GM21528 (cell line): ENCODE results near the gene SURF6.
"Not testable (repeated sequence)": the region's sequence is repeated elsewhere in the genome, so short reads cannot be mapped to it uniquely, and the experiment has no call there.

ENCODE experiments used
- ATAC-seq: cut with Tn5 transposase; IDR thresholded peaks from one replicate; pipeline ENCODE4 v1.9.1; 2021; ENCODE audit warnings: mild to moderate bottlenecking, moderate library complexity; ENCODE audit not compliant: unreplicated experiment, low FRiP score

Gene SURF6

GRCh38 chr9:133348718-133349573 is 13.0 kb upstream of the SURF6 start:
- no peak for ATAC-seq

GRCh38 chr9:133347985-133348717 is 12.2 kb upstream of the SURF6 start, which contains the start of the genes MED22 and RPL7A:
Gene MED22 (minus strand): TSS chr9:133348131. CDS start chr9:133346662, 1,469 bp downstream.
Gene RPL7A (plus strand): TSS chr9:133348218. CDS start chr9:133348244, 26 bp downstream.
- peak; percentile 72 for ATAC-seq

- ATAC-seq, result peak; percentile 31
Observed at GRCh38 chr9:133347515-133347984, 11.6 kb upstream of the SURF6 start.

GRCh38 chr9:133346021-133346785 is 10.2 kb upstream of the SURF6 start:
- ATAC-seq, result no peak

- ATAC-seq, result no peak
Observed at GRCh38 chr9:133345596-133345995, 9.6 kb upstream of the SURF6 start.

GRCh38 chr9:133344979-133345378 is 9.0 kb upstream of the SURF6 start:
- no peak for ATAC-seq

- ATAC-seq, result no peak
Observed at GRCh38 chr9:133344071-133344470, 8.1 kb upstream of the SURF6 start.

- ATAC-seq, result no peak
Observed at GRCh38 chr9:133342570-133342969, 6.6 kb upstream of the SURF6 start.

- ATAC-seq, result no peak
Observed at GRCh38 chr9:133342069-133342406, 6.0 kb upstream of the SURF6 start.

GRCh38 chr9:133341369-133342068 is 5.5 kb upstream of the SURF6 start:
- ATAC-seq, result no peak

GRCh38 chr9:133340916-133341315 is 4.9 kb upstream of the SURF6 start:
- no peak for ATAC-seq

- ATAC-seq, result no peak
Observed at GRCh38 chr9:133340256-133340655, 4.3 kb upstream of the SURF6 start.

GRCh38 chr9:133339641-133340040 is 3.7 kb upstream of the SURF6 start:
- no peak for ATAC-seq

GRCh38 chr9:133334888-133335287 is 1.1 kb downstream of the SURF6 start:
- not testable (repeated sequence) for ATAC-seq

GRCh38 chr9:133334161-133334560 is 1.8 kb downstream of the SURF6 start:
- ATAC-seq, result no peak

GRCh38 chr9:133333566-133333965 is 2.4 kb downstream of the SURF6 start:
- ATAC-seq, result no peak

GRCh38 chr9:133333011-133333410 is 3.0 kb downstream of the SURF6 start:
- ATAC-seq, result no peak

GRCh38 chr9:133332381-133332730 is 3.6 kb downstream of the SURF6 start:
- no peak for ATAC-seq

GRCh38 chr9:133331641-133332380 is 4.2 kb downstream of the SURF6 start:
- no peak for ATAC-seq

GRCh38 chr9:133331221-133331620 is 4.8 kb downstream of the SURF6 start:
- ATAC-seq, result no peak
